Stimulated activated CD4-positive, alpha-beta T cell treated with anti-CD3 and anti-CD28 coated beads, Interleukin-1b, Interleukin-23, amount 100 ng/mL, for 48 hours (primary cell): Measurements from ENCODE around the gene MBD5.

ENCODE experiments used
- DNase-seq: peaks from one replicate; pipeline ENCODE4 v3.0.0-alpha.2; 2020

The MBD5 gene

GRCh38 chr2:148555622-148556294 lies 534.9 kb downstream of the MBD5 start:
- DNase-seq: no peak

GRCh38 chr2:148557844-148558436 lies 537.0 kb downstream of the MBD5 start:
- DNase-seq: no peak

- DNase-seq: no peak
These were observed 539.6 kb downstream of the MBD5 start for GRCh38 chr2:148560496-148560895.

GRCh38 chr2:148561389-148561788 lies 540.5 kb downstream of the MBD5 start:
- DNase-seq: no peak

GRCh38 chr2:148565272-148565894 lies 544.5 kb downstream of the MBD5 start:
- no peak for DNase-seq
